ENCODE measurements around the gene PNPO.
"Not testable (repeated sequence)": the region's sequence is repeated elsewhere in the genome, so short reads cannot be mapped to it uniquely, and the experiment has no call there.

The PNPO gene

GRCh38 chr17:47980541-47980940, 39.2 kb downstream of the PNPO start:
- DNase-seq = no peak

- DNase-seq = no peak
Observed at GRCh38 chr17:47981462-47981861, 40.1 kb downstream of the PNPO start.

GRCh38 chr17:47982091-47982617, 40.8 kb downstream of the PNPO start:
- DNase-seq = no peak

GRCh38 chr17:47982645-47983390, 41.4 kb downstream of the PNPO start:
- no peak for DNase-seq

GRCh38 chr17:47983492-47984223, 42.3 kb downstream of the PNPO start:
- no peak for DNase-seq

GRCh38 chr17:47986520-47986919, 45.1 kb downstream of the PNPO start:
- no peak for DNase-seq

- peak; percentile 55 to 70 for DNase-seq
Observed at GRCh38 chr17:47987240-47987835, 46.0 kb downstream of the PNPO start.

- DNase-seq = not testable (repeated sequence)
Observed at GRCh38 chr17:47988445-47988844, 47.1 kb downstream of the PNPO start.

- DNase-seq = no peak
Observed at GRCh38 chr17:47989159-47989558, 47.8 kb downstream of the PNPO start.

GRCh38 chr17:47989700-47990099, 48.3 kb downstream of the PNPO start:
- no peak for DNase-seq

- DNase-seq = no peak
Observed at GRCh38 chr17:47990962-47991731, 49.8 kb downstream of the PNPO start.

GRCh38 chr17:47992216-47992615, 50.8 kb downstream of the PNPO start:
- DNase-seq = no peak

- DNase-seq = no peak
Observed at GRCh38 chr17:47993031-47993564, 51.7 kb downstream of the PNPO start.

GRCh38 chr17:47993964-47994363, 52.6 kb downstream of the PNPO start:
- DNase-seq = no peak

GRCh38 chr17:47994724-47995123, 53.4 kb downstream of the PNPO start:
- DNase-seq = no peak

- no peak for DNase-seq
Observed at GRCh38 chr17:47995241-47995935, 54.0 kb downstream of the PNPO start.

- DNase-seq = no peak
Observed at GRCh38 chr17:47996201-47996600, 54.8 kb downstream of the PNPO start.

GRCh38 chr17:47997586-47997985, 56.2 kb downstream of the PNPO start:
- DNase-seq = no peak

- no peak for DNase-seq
Observed at GRCh38 chr17:47998044-47998443, 56.7 kb downstream of the PNPO start.
